ENCODE results near the gene NELL1.

Gene NELL1

DNA sequence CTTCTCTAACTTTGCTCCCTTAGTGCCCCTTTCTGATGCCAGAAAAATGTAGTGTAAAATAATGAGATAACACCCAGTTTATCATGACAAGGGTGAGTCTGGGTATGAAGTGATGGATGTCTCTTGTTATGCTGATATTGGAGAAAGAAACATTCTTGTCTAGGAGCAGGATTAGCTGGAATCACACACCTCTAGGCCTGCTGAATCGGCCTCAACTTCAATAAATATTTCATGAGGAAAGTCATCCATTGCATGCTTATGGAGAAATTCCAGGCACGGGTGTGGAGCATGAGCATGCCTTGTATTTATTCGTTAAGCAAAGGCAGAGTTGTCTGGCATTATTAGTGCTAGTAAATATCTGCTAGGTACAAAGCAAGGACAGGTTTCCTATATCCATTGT, 113.4 kb downstream of the NELL1 start:
- DNase-seq (ENCODE audit: low read depth), result no peak
- H3K4me3 ChIP-seq (ENCODE audit: low read length), result no peak overlapping the region
- TF ChIP-seq, protein P1, sequence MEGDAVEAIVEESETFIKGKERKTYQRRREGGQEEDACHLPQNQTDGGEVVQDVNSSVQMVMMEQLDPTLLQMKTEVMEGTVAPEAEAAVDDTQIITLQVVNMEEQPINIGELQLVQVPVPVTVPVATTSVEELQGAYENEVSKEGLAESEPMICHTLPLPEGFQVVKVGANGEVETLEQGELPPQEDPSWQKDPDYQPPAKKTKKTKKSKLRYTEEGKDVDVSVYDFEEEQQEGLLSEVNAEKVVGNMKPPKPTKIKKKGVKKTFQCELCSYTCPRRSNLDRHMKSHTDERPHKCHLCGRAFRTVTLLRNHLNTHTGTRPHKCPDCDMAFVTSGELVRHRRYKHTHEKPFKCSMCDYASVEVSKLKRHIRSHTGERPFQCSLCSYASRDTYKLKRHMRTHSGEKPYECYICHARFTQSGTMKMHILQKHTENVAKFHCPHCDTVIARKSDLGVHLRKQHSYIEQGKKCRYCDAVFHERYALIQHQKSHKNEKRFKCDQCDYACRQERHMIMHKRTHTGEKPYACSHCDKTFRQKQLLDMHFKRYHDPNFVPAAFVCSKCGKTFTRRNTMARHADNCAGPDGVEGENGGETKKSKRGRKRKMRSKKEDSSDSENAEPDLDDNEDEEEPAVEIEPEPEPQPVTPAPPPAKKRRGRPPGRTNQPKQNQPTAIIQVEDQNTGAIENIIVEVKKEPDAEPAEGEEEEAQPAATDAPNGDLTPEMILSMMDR (conservative IDR thresholded peaks at IDR 0.05; ENCODE audit: low read depth, low read length), result no peak

DNA sequence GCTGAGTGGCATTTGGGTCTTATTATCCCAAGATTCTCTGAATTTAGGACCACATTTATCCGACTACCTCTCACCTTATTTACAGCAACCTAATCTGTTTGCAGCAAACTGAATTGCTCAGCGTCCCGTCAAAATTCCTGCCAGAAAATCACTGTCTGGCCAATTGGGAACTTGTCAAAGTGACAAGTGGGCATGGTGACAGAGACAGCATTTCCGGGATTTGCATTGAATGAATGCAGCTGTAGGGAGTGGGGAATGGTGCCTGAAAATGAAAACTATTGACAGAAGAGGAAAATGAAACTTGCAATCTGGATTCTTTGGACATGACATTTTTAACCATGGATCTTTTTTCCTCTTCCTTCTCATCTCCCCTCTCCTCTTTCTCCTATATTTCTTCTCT, 113.8 kb downstream of the NELL1 start:
- TF ChIP-seq, protein P1 (conservative IDR thresholded peaks at IDR 0.05; ENCODE audit: low read depth, low read length), result no peak
- no peak for DNase-seq (ENCODE audit: low read depth)
- no peak overlapping the region for H3K4me3 ChIP-seq (ENCODE audit: low read length)

DNA sequence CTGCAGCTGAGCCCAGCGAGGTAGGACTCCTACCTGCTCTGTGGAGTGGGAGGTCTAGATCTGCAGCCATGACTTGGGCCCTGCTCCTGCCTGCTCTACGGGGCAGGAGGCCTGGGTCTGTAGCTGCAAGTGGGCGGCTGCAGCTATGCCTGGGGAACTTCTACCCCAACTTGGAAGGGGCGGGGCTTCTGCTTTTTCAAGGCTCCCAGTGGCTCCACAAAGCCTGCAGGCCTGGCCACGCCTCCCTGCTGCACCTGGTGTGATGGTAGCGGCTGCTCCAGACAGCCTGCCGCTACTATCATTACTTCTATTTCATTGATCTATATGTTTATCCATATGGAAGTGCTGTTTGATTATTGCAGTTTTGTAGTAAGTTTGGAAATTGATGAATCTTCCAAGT, 121.2 kb downstream of the NELL1 start:
- TF ChIP-seq, protein P1 (conservative IDR thresholded peaks at IDR 0.05; ENCODE audit: low read depth, low read length), result no peak
- H3K4me3 ChIP-seq (ENCODE audit: low read length), result no peak overlapping the region
- no peak for DNase-seq (ENCODE audit: low read depth)

DNA sequence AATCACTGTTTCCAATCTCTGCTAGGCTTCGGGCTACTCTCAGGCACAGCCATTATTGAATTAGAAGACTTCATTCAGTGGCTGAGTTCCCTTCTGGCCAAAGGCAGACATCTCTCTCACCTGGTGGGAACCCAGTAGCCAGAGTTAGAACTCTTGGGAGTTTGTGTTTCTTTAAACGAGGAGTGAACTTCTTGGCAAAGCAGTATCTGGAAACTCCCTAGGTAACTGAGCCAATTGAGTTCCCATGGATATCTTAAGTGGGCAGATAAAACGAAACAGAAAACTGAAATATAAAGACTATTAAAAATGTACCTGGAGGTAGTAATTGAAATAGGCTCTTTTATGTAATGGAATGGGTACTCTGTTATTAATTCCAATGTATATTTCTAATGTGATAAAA, 125.6 kb downstream of the NELL1 start:
- TF ChIP-seq, protein P1 (conservative IDR thresholded peaks at IDR 0.05; ENCODE audit: low read depth, low read length), result no peak
- no peak overlapping the region for H3K4me3 ChIP-seq (ENCODE audit: low read length)
- DNase-seq (ENCODE audit: low read depth), result no peak

DNA sequence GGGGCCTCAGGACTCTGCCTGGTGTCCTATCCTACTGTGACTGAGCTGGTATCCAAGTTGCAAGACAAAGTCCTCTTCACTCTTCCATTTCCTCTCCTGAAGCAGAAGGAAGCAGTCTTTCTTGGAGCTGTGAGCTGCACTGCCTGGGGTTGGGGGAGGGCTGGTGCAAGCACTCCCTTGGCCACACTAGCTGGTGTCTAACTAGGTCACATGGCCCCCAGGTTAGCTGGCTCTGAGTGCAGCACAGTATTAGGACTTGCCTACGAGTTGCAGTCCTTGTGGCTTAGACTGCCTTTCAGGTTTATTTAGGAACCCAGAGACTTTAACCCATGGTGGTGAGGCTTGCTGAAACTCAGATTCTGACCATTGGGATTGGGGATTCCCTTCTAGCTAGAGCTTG, 138.9 kb downstream of the NELL1 start:
- TF ChIP-seq, protein P1 (conservative IDR thresholded peaks at IDR 0.05; ENCODE audit: low read depth, low read length), result no peak
- no peak overlapping the region for H3K4me3 ChIP-seq (ENCODE audit: low read length)
- no peak for DNase-seq (ENCODE audit: low read depth)

DNA sequence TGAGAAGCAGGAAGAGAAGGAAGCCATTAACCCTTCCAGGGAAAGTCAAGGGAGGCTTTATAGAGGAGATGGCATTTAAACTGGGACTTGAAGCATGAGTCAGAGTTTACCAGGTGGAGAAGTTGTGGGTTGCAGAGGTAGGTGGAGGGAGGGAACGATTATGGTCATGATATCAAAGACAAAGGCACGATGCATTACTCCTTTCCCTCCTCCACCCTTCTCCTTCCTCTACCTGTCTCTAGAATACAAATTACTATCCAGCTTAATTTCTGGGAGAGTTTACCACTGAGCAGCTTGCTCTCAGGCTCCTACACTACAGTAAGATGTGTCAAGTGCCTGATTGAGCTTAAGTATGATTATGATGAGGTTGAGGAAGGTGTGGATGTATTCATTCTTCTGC, 151.7 kb downstream of the NELL1 start:
- no peak overlapping the region for H3K4me3 ChIP-seq (ENCODE audit: low read length)
- no peak for DNase-seq (ENCODE audit: low read depth)
- TF ChIP-seq, protein P1 (conservative IDR thresholded peaks at IDR 0.05; ENCODE audit: low read depth, low read length), result no peak

DNA sequence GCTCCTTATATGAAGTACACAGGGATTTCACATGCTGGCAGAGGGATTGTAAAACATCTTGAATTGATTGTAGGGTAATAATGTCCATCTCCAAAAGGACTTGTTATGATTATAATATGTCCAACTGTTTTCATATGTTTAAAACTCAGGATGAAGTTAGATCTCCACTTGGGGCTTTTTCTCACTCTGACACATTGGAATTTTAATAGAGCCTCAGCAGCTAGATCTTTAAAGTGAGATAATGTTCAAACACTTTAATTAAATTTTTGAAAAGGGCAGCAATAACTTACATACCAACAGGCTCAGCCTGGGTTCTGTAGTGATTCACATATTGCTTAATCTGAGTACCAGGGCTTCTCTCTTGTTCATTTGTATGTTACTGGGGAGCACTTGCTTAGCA, 152.1 kb downstream of the NELL1 start:
- TF ChIP-seq, protein P1 (conservative IDR thresholded peaks at IDR 0.05; ENCODE audit: low read depth, low read length), result no peak
- DNase-seq (ENCODE audit: low read depth), result no peak
- H3K4me3 ChIP-seq (ENCODE audit: low read length), result no peak overlapping the region

Measured in retinal pigment epithelial cell (primary cell).